Fibroblast of skin of left biceps (primary cell): ENCODE data around the gene OR10AD1.
A peak's percentile ranks its signal among the peaks of the same experiment; 100 is the strongest.
"Not testable (repeated sequence)": the region's sequence is repeated elsewhere in the genome, so short reads cannot be mapped to it uniquely, and the experiment has no call there.

Source experiments
- DNase-seq, 2 experiments: peaks; one replicate each; pipeline ENCODE4 v3.0.0-alpha.2; 2013; ENCODE audit warnings: low read depth in 2 of 2

Gene OR10AD1

GRCh38 chr12:48160807-48161206 lies 42.3 kb downstream of the OR10AD1 start:
- no peak for DNase-seq

GRCh38 chr12:48160046-48160445 lies 43.0 kb downstream of the OR10AD1 start:
- no peak for DNase-seq

- no peak for DNase-seq
These were observed 45.2 kb downstream of the OR10AD1 start for GRCh38 chr12:48157889-48158370.

DNA sequence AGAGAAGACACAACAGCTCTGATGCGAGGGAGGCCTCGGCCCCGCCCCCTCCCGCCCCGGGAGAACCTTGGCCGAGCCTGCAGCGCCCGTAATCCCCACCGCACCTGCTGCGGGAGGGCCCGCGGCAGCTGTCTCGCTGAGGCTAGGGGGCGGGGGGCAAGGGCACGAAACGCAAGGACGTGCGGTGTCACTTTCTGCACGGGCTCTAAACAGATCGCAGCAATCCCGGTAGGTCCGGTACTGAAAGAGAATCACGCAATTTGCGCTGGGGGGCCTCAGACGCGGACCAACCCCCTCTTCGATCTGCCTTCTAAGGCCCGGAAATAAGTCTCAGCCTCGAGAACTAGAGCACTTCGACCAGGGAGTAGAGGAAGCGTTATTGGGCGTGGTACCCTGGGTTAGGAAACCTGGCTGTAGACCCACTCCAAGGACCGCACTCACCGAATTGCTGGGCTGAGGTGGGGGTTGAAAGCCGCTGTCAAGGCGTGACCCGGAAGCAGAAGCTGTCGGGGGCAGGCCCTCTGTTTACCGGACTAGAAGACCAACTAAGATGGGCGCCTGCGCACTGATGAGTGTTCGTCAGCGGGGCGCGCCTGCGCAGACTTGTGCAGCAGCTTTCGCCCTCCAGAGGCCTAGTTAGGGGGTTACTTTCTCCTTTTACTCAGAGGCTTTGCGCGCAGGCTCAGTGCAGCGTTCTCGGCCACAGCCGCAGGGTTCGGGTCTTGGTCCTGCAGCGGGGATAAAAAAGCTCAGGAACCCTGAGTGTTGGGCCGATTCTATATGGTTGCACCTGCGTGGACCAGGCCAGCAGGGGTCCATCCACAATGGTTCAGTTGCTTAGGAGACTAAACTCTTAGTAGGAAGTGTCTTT lies 45.8 kb downstream of the OR10AD1 start, which contains the start of gene ASB8:
ASB8 (minus strand) TSS at position 498 of the 871 bp plus-strand sequence. CDS start 4,019 bp downstream, outside the sequence.
- peak; percentile 92 to 93 for DNase-seq

- DNase-seq = no peak
These were observed 46.5 kb downstream of the OR10AD1 start for GRCh38 chr12:48156652-48157017.

GRCh38 chr12:48155786-48156185 lies 47.3 kb downstream of the OR10AD1 start:
- not testable (repeated sequence) for DNase-seq
